Mucosa of gallbladder (tissue), 1 donor: ENCODE results near the gene AMD1. TPM values are rescaled to one million over a fixed set of nuclear protein-coding genes. Genes with fewer than 3 reads are reported as not detected.

ENCODE experiments used
- DNase-seq: peaks from one replicate; pipeline ENCODE4 v3.0.0-alpha.2; 2020; ENCODE audit warnings: low spot score
- total RNA-seq: library from RNA; stranded (reverse); gene quantifications from one replicate; pipeline ENCODE4 v1.2.1, GENCODE V29; 2021
- donor health status: DM: no; HTN: no; CAD: no.

Gene AMD1
- total RNA-seq, 1 donor from 2014 or later, result 69.5 TPM

DNA sequence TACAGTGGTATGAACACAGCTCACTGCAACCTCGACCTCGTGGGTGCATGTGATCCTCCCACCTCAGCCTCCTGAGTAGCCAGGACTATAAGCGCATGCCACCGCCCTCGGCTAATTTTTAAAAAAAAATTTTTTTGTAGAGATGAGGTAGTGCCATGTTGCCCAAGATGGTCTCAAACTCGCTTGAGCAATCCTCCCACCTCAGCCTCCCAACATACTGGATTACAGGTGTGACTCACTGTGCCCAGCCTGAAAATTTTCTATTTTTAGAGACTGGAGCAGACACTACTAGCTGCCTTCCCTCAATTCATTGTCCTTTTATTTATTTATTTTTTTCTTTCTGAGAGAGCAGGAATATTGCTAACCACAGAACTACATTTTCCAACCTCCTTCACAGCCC is 63.6 kb downstream of the AMD1 start:
- DNase-seq, result no peak

DNA sequence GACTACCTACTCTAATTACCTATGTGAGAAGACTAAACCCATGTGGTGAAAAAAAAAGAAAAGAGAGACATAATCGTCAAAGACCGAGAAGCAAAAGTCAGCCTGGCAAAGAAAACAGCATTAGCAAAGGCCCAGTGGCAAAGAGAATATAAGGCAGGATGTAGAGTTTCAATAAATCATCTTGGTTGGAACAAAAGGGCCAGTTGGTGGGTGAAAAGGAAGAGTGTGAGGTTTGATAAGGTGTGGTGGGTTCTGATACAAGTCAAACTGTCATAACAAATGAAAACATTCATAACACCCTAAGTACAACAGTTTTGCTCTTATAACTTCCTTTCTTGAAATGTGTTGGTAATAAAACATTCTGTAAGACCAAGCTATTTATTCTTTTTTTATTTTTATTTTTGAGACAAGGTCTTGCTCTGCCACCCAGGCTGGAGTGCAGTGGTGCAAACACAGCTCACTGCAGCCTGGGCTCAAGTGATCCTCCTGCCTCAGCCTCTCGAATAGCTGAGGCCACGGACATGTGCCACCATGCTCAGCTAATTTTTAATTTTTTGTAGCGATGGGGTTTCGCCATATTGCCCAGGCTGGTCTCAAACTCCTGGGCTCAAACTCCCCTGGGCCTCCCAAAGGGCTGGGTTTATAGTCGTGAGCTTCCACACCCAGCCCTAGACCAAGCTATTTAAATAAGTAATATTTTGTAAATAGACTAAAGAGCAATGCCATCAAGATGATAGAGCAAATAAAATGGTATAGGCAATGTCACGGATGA is 65.0 kb downstream of the AMD1 start:
- DNase-seq, result no peak

DNA sequence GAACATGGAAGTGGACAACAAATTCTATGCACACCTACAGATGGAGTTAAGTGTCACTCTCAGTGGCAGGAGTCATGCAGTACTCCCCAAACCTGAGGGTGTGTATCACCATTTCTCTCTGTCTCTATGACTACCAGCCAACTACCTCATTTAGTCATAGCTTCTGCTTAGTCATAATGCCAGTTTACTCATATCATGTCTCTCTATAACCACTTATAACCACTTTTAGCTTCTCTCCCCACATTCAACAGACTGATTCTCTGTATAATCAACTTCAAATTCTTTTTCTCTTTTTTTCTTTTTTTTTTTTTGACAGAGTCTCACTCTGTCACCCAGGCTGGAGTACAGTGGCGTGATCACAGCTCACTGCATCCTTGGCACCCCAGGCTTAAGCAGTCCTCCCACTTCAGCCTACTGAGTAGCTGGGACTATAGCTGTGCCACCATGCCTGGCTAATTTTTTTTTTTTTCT is 70.1 kb downstream of the AMD1 start:
- DNase-seq, result no peak

Other genes starting within 250 kb of the AMD1 start
- 41.1 TPM for gene CDK19, start 59.3 kb upstream of the AMD1 start, total RNA-seq
- 137 TPM for gene GTF3C6, start 83.9 kb downstream of the AMD1 start, total RNA-seq
- gene RPF2, start 107.3 kb downstream of the AMD1 start, total RNA-seq, result 22.8 TPM
- gene SLC16A10, start 212.7 kb downstream of the AMD1 start, total RNA-seq, result 2.2 TPM